PC-9 (cell line): ENCODE data around the gene LAD1. TPM values are rescaled to one million over a fixed set of nuclear protein-coding genes. Genes with fewer than 3 reads are reported as not detected.

Experiments
- BruUV-seq: library from RNA; stranded (reverse); fragments of 400-500 nt; replicated peaks from 2 replicates; lab custom pipeline; 2021; lab: Mats Ljungman, UMichigan
- CTCF ChIA-PET: fragments of 300-600 bp; sonication (Branson Sonifier 250); formaldehyde crosslinking; loops from one replicate; lab custom pipeline; 2022; ENCODE audit warnings: antibody characterized with exemption; lab: Charles Lee
- POLR2A ChIA-PET: fragments of 300-600 bp; sonication (Branson Sonifier 250); formaldehyde crosslinking; loops from one replicate; lab custom pipeline; 2022; ENCODE audit warnings: antibody characterized with exemption; ENCODE audit not compliant: unreplicated experiment; lab: Charles Lee
- DNase-seq, 2 experiments: peaks; one replicate each; pipeline versions ENCODE4 v3.0.0 to v3.0.0-alpha.2; 2015 to 2022; ENCODE audit warnings: mixed read lengths in 1 of 2
- H2AFZ ChIP-seq: fragments of 200-600 bp; sonication (generic); 2 replicates; pipeline ENCODE4 v1.8.1; 2017; ENCODE audit warnings: antibody characterized with exemption
- H3F3A ChIP-seq: fragments of 200-600 bp; sonication (generic); 2 replicates; pipeline ENCODE4 v1.8.1; 2017; ENCODE audit warnings: antibody characterized with exemption, mild to moderate bottlenecking, low read depth; ENCODE audit not compliant: insufficient read depth
- H3K27ac ChIP-seq: fragments of 200-600 bp; sonication (generic); 2 replicates; pipeline ENCODE4 v1.6.1; 2016; ENCODE audit warnings: mixed run types
- H3K27me3 ChIP-seq: fragments of 200-600 bp; sonication (generic); 2 replicates; pipeline ENCODE4 v1.6.1; 2016; ENCODE audit warnings: low read depth, mixed run types; ENCODE audit not compliant: insufficient read depth
- H3K36me3 ChIP-seq: fragments of 200-600 bp; sonication (generic); 2 replicates; pipeline ENCODE4 v1.6.1; 2016; ENCODE audit warnings: low read depth, mixed run types
- H3K4me1 ChIP-seq: fragments of 200-600 bp; sonication (generic); replicated peaks from 2 replicates; pipeline ENCODE4 v1.6.1; 2016; ENCODE audit warnings: mixed run types; ENCODE audit not compliant: insufficient read depth
- H3K4me2 ChIP-seq: fragments of 200-600 bp; sonication (generic); 2 replicates; pipeline ENCODE4 v1.6.1; 2017; ENCODE audit warnings: mixed run types
- H3K4me3 ChIP-seq: fragments of 200-600 bp; sonication (generic); 2 replicates; pipeline ENCODE4 v1.6.1; 2016; ENCODE audit warnings: mixed run types
- H3K79me2 ChIP-seq: fragments of 200-600 bp; sonication (generic); 2 replicates; pipeline ENCODE4 v1.6.1; 2017; ENCODE audit warnings: low read depth, mixed run types
- H3K9me2 ChIP-seq: fragments of 200-600 bp; sonication (generic); 2 replicates; pipeline ENCODE4 v1.8.1; 2017; ENCODE audit warnings: mild to moderate bottlenecking; ENCODE audit not compliant: insufficient read depth
- H3K9me3 ChIP-seq: fragments of 200-600 bp; sonication (generic); 2 replicates; pipeline ENCODE4 v1.8.1; 2016; ENCODE audit warnings: low read depth; ENCODE audit not compliant: insufficient read depth
- H4K20me1 ChIP-seq: fragments of 200-600 bp; sonication (generic); 2 replicates; pipeline ENCODE4 v1.8.1; 2017; ENCODE audit not compliant: insufficient read depth
- CTCF ChIP-seq: fragments of 200-600 bp; sonication (generic); conservative IDR thresholded peaks from 2 replicates; pipeline ENCODE4 v1.6.1; 2017; ENCODE audit warnings: mixed run types, antibody characterized with exemption, mild to moderate bottlenecking, moderate library complexity
- EZH2 ChIP-seq: fragments of 200-600 bp; sonication (generic); IDR thresholded peaks from 2 replicates; pipeline ENCODE4 v1.8.0; 2017; ENCODE audit warnings: antibody characterized with exemption, low read depth
- intact Hi-C: fragments of 100-400 bp; cut with micrococcal nuclease; formaldehyde crosslinking; loops from one replicate; pipeline ENCODE4 v1.10.0; 2022; ENCODE audit not compliant: unreplicated experiment
- total RNA-seq: library from RNA; stranded (reverse); gene quantifications from 2 replicates; pipeline ENCODE4 v1.2.3, GENCODE V29; 2021

The LAD1 gene
- total RNA-seq, 1 experiment from 2014 or later, result 54.7 TPM

- Histone ChIP-seq H3K36me3 (0 out of 2 replicates have a peak, but pooled peaks cover 3% of the 10 kb centered on the region), H3K4me3 (no peak overlapping the region), H4K20me1 (peaks cover 36% of the 10 kb centered on the region), H3K9me3 (no peaks in the 10 kb centered on the region), H3K27ac (no peak overlapping the region), H3F3A (0 out of 2 replicates have a peak, but pooled peaks cover 6% of the 10 kb centered on the region), H3K4me1 (peaks cover 10% of the 10 kb centered on the region), H2AFZ (no peak overlapping the region), H3K9me2 (no peaks in the 10 kb centered on the region), H3K4me2 (no peak overlapping the region), H3K27me3 (no peaks in the 10 kb centered on the region), H3K79me2 (peaks cover 65% of the 10 kb centered on the region)
- TF ChIP-seq CTCF (no peak), EZH2 (no peak)
- CTCF ChIA-PET, result no interaction called here
- no peak for DNase-seq
- intact Hi-C loops, result no loop called here
- POLR2A ChIA-PET, result no interaction called here
- no TSS peak for BruUV-seq
These were observed 7.2 kb downstream of the LAD1 start for GRCh38 chr1:201391651-201392511.

- intact Hi-C loops, result no loop called here
- no peaks in the 10 kb centered on the region for H3K27me3 ChIP-seq
- no peak overlapping the region for H3K4me2 ChIP-seq
- TF ChIP-seq EZH2 (no peak), CTCF (no peak)
- H3F3A ChIP-seq, result 0 out of 2 replicates have a peak, but pooled peaks cover under 1% of the 10 kb centered on the region
- 0 out of 2 replicates have a peak, but pooled peaks cover 3% of the 10 kb centered on the region for H3K36me3 ChIP-seq
- ChIA-PET POLR2A (no interaction called here), CTCF (no interaction called here)
- BruUV-seq, result no TSS peak
- peaks cover 59% of the 10 kb centered on the region for H3K79me2 ChIP-seq
- H3K9me2 ChIP-seq, result no peaks in the 10 kb centered on the region
- no peak overlapping the region for H2AFZ ChIP-seq
- peaks cover 29% of the 10 kb centered on the region for H4K20me1 ChIP-seq
- no peak overlapping the region for H3K27ac ChIP-seq
- peaks cover 4% of the 10 kb centered on the region for H3K4me1 ChIP-seq
- no peak overlapping the region for H3K4me3 ChIP-seq
- DNase-seq, result no peak
- no peaks in the 10 kb centered on the region for H3K9me3 ChIP-seq
These were observed 7.9 kb downstream of the LAD1 start for GRCh38 chr1:201391225-201391624.

DNA sequence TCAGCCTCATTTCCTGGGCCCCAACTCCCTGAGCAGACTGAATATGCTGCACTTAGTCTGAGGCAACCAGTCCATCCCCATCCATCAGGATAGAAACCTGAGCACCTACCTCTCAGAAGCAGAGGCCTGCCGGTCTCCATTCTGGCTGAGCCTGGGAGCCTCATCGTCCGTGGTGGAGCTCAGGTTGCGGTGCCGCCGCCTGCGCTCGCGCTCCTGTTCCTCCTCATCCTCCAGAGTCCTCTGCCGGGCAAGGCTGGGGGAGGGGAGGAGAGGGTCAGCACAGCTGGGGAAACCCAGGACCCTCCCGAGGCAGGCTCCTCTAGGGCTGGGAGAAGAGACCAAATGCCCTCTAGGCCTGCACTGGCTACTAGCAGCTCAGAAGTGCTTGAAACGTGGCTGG is 10.1 kb downstream of the LAD1 start:
- H3F3A ChIP-seq, result peaks cover 7% of the 10 kb centered on the region; the same call in 1 of the 2 replicates
- H3K27me3 ChIP-seq, result no peaks in the 10 kb centered on the region
- no peak for DNase-seq
- 0 out of 2 replicates have a peak, but pooled peaks cover 9% of the 10 kb centered on the region for H3K4me1 ChIP-seq
- ChIA-PET CTCF (interaction anchor here (0.6 kb wide), 2 partner anchors 12 to 14 kb away, joined by 3 read pairs; no protein-coding TSS in a partner anchor), POLR2A (no interaction called here)
- H3K27ac ChIP-seq, result no peak overlapping the region
- H3K4me3 ChIP-seq, result no peak overlapping the region
- intact Hi-C loops, result no loop called here
- H3K9me2 ChIP-seq, result no peaks in the 10 kb centered on the region
- H4K20me1 ChIP-seq, result peaks cover 19% of the 10 kb centered on the region; the same call in 1 of the 2 replicates
- H3K9me3 ChIP-seq, result no peaks in the 10 kb centered on the region
- no peak overlapping the region for H2AFZ ChIP-seq
- H3K36me3 ChIP-seq, result 0 out of 2 replicates have a peak, but pooled peaks cover 3% of the 10 kb centered on the region
- H3K4me2 ChIP-seq, result no peak overlapping the region
- BruUV-seq, result no TSS peak
- TF ChIP-seq EZH2, result no peak
- no peak for TF ChIP-seq CTCF
- H3K79me2 ChIP-seq, result peaks cover 37% of the 10 kb centered on the region
